Measurements from ENCODE around the gene ERGIC3.
"Not testable (repeated sequence)": the region's sequence is repeated elsewhere in the genome, so short reads cannot be mapped to it uniquely, and the experiment has no call there.

Gene ERGIC3

DNA sequence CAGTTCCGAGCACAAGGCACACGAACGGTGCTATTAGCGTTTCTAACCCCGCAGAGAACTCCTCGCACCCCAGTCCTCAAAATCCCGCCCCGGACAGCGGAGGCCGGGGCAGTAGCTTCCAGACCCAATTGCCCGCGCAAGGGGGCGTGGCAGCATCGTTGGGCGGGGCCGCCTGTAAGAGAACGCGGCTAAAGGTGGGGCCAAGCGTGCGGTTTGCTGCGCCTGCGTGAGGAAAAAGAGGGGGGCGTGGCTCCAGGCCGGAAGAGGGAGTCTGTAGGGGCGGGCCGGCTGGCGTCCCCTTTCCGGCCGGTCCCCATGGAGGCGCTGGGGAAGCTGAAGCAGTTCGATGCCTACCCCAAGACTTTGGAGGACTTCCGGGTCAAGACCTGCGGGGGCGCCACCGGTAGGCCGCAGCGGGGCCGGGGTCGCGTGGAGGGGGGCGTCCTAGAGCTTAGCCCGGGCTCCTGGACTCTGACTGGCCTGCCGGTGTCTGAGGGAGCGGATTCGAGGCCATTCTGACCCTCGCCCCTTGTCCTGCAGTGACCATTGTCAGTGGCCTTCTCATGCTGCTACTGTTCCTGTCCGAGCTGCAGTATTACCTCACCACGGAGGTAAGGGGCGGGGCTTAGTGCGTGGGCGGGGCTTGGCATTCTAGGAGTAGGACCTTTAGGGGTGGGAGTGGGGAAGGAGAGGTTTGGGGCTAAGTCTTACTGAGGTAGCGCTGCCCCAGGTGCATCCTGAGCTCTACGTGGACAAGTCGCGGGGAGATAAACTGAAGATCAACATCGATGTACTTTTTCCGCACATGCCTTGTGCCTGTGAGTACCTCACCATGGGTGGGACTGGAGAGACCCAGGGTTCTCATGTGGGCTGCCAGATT, at the start of gene ERGIC3:
Gene ERGIC3, plus strand, starts transcription at position 296 of the 880 bp plus-strand sequence. Its CDS starts 20 bp downstream, at position 316.
- ATAC-seq, result peak; percentile 98
- peak; percentile 99 for DNase-seq

DNA sequence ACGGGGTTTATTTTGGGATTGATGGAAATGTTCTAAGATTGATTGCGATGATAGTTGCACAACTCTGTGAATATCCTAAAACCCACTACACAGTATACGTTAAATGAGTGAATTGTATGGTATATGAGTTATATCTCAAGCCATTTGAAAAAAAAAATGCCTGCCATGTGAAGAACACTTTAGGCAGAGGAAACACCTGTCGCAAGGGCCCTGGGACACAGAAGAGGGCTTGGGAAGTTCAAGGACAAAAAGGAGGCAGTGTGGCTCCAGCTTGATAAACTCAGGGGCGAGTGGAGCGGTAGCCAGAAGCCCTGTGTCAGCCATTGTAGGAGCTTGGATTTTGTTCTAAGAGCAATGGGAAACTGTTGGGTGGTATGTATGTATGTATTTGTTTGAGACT, 49.5 kb upstream of the ERGIC3 start:
- ATAC-seq (no peak), DNase-seq (no peak)

- DNase-seq (no peak), ATAC-seq (no peak)
Measured at GRCh38 chr20:35496481-35496880, 45.4 kb upstream of the ERGIC3 start.

- no peak for DNase-seq
- ATAC-seq, result no peak
Measured at GRCh38 chr20:35497320-35497719, 44.6 kb upstream of the ERGIC3 start.

- ATAC-seq (no peak), DNase-seq (no peak)
Measured at GRCh38 chr20:35497780-35498189, 44.1 kb upstream of the ERGIC3 start.

DNA sequence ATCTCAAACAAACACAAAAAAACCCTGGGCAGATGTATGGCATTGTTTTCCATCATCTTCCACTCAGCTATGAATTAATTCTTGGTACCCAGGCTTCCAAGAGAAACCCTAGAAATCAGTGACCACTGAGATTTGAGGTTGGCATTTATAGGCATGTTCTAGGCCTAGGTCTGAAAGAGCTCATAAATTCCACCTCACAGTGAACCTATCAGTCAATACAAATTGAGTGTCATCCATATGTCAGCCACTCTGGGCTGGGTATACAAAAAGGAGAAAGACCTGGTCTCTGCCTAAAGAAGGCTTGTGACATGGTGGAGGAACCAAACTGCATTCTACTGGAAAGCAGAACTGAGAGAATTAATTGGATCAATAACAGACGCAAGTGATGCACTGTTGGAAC, 42.6 kb upstream of the ERGIC3 start:
- DNase-seq (no peak), ATAC-seq (peak; percentile 59)

DNA sequence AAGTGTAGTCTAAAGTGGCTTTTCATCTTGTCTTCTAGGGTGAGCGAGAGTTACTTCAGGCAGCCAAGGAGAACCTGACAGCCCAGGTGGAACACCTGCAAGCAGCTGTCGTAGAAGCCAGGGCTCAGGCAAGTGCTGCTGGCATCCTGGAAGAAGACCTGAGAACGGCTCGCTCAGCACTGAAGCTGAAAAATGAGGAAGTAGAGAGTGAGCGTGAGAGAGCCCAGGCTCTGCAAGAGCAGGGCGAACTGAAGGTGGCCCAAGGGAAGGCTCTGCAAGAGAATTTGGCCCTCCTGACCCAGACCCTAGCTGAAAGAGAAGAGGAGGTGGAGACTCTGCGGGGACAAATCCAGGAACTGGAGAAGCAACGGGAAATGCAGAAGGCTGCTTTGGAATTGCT, 39.5 kb upstream of the ERGIC3 start:
- ATAC-seq (no peak), DNase-seq (no peak)

DNA sequence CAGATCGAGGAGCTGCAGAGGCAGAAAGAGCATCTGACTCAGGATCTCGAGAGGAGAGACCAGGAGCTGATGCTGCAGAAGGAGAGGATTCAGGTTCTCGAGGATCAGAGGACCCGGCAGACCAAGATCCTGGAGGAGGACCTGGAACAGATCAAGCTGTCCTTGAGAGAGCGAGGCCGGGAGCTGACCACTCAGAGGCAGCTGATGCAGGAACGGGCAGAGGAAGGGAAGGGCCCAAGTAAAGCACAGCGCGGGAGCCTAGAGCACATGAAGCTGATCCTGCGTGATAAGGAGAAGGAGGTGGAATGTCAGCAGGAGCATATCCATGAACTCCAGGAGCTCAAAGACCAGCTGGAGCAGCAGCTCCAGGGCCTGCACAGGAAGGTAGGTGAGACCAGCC, 38.6 kb upstream of the ERGIC3 start:
- no peak for ATAC-seq
- DNase-seq, result no peak

DNA sequence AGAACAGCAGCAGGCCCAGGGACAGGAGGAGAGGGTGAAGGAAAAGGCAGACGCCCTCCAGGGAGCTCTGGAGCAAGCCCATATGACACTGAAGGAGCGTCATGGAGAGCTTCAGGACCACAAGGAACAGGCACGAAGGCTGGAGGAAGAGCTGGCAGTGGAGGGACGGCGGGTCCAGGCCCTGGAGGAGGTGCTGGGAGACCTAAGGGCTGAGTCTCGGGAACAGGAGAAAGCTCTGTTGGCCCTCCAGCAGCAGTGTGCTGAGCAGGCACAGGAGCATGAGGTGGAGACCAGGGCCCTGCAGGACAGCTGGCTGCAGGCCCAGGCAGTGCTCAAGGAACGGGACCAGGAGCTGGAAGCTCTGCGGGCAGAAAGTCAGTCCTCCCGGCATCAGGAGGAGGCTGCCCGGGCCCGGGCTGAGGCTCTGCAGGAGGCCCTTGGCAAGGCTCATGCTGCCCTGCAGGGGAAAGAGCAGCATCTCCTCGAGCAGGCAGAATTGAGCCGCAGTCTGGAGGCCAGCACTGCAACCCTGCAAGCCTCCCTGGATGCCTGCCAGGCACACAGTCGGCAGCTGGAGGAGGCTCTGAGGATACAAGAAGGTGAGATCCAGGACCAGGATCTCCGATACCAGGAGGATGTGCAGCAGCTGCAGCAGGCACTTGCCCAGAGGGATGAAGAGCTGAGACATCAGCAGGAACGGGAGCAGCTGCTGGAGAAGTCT, 37.9 kb upstream of the ERGIC3 start:
- no peak for ATAC-seq

DNA sequence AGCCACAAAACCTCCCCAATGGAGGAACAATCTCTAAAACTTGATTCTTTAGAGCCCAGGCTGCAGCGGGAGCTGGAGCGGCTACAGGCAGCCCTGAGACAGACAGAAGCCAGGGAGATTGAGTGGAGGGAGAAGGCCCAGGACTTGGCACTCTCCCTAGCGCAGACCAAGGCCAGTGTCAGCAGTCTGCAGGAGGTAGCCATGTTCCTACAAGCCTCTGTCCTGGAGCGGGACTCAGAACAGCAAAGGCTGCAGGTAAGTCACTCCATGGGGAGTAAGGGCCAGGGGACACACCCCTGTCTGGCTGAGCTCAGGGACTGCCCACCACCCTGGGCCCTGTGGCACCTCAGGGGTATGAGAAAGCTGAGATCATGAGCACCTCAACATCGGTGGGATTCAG, 37.1 kb upstream of the ERGIC3 start:
- no peak for DNase-seq
- no peak for ATAC-seq

More for the DNA sequence above, 37.9 kb upstream of the ERGIC3 start:
- DNase-seq, result no peak

- DNase-seq (no peak), ATAC-seq (no peak)
Measured at GRCh38 chr20:35506179-35506578, 35.7 kb upstream of the ERGIC3 start.

GRCh38 chr20:35506872-35507638, 34.8 kb upstream of the ERGIC3 start:
- DNase-seq (no peak), ATAC-seq (peak; percentile 74)

DNA sequence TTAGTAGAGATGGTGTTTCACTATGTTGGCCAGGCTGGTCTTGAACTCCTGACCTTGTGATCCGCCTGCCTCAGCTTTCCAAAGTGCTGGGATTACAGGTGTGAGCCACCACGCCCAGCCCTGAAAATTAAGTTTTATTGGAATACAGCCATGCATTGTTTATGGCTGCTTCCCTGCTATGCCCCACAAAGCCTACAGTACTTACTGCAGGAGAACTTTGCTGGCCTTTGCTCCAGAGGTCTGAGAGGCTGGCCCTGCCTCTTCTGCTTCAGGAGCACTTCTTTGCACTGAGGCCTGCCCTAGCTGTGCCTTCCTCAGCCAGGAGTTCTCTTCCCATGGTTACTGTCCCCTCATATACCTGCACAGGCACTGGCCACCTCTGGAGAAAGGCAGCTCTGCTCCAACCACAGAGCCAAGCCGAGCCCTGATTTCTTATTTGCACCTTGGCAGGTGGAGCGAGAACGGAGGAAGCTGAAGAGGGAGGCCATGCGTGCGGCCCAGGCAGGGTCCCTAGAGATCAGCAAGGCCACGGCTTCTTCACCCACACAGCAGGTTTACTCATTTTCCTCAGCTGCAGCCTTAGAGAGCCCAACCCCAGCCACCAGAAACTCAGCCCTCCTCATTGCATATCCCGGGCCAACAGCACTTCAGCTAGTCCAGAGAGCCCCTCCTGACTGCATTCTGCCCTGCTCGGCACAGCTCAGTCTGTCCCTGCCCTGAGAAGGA, 33.2 kb upstream of the ERGIC3 start:
- no peak for ATAC-seq

GRCh38 chr20:35510951-35511735, 30.7 kb upstream of the ERGIC3 start:
- DNase-seq (no peak), ATAC-seq (no peak)

More for the DNA sequence above, 33.2 kb upstream of the ERGIC3 start:
- DNase-seq, result no peak

GRCh38 chr20:35511814-35512420, 30.0 kb upstream of the ERGIC3 start:
- no peak for DNase-seq
- no peak for ATAC-seq

DNA sequence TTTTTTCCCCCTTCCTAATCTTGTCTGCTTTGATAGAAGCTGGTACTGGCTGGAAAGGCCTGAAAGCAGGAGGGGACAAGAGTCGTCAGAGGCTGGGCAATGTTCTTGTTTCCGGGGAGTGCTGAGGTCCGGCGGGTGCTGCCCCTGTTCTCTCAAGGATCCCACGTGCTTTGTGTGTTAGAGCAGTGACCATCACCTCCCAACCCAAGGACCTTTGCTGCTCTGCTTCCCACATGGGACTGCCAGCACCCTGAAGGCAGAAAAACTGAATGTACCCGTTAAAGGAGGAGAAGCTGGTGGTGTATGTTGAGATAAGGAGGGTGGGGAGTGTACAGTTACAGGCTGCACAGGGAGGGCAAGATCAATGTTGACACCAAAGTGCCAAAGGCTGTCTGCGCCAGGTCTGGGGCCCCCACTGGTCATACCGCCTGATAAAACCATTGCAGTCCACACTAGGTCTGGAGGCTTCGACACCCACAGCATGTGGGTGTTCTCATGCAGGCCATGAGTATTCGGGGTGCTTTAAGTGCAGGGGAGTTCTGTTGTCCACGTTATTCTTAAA, 27.4 kb upstream of the ERGIC3 start:
- DNase-seq (no peak), ATAC-seq (no peak)

DNA sequence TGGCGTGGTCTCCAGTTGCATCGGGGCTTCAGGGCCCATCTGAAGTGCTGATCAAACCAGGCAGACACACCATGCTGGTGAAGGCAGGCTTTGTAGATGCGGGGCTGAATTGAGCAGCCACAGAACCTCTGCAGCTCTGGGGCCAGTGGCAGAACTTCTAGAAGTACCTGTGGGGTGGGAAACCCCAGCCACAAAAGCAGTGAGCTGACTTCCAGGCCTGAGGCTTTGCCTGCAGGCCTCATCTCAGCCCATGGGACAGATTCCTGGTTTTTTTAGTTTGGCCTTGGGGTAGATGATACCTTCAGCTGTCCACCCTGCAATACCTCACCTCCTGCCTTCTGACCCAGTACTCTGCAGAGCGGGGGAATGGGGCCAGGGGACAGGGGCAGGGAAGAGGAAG, 26.5 kb upstream of the ERGIC3 start:
- ATAC-seq, result no peak

GRCh38 chr20:35515949-35516645, 25.8 kb upstream of the ERGIC3 start:
- DNase-seq, result no peak

More for the DNA sequence above, 26.5 kb upstream of the ERGIC3 start:
- DNase-seq, result no peak

DNA sequence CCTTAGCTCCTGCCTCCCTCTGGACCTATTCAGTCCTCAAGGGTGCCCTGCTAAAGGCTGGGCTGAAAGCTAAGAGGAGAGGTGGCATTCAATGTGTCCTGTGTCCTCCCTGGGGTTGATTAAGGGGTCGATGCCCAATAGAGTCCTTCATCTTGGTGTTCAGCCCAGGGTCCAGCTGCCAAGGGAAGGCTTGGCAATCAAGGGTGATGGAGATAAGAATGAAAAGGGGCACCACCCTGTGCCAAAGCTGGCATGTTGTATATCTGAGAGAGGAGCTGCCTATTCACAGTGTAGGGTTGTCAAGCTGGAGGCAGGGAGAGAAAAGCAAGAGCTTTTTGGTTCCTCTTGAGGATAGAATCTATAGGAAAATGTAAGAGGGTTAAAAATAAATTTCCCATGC, 24.8 kb upstream of the ERGIC3 start:
- DNase-seq (no peak), ATAC-seq (no peak)

More at GRCh38 chr20:35515949-35516645, 25.8 kb upstream of the ERGIC3 start:
- no peak for ATAC-seq

DNA sequence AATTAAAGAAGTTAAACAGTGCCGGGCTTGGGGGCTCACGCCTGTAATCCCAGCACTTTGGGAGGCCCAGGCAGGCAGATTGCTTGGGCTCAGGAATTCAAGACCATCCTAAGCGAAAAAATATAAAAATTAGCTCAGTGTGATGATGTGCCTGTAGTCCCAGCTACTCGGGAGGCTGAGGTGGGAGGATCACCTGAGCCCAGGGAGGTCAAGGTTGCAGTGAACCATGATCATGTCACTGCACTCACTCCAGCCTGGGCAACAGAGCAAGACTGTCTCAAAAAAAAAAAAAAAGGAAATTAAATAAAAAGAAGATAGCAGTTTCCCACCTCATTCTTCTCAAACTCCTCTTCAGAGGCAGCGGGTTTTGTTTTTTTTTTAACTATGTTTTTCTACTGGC, 24.1 kb upstream of the ERGIC3 start:
- ATAC-seq, DNase-seq: not testable (repeated sequence)
